H1 (cell line): ENCODE measurements around the gene CCDC15. TPM values are rescaled to one million over a fixed set of nuclear protein-coding genes. Genes with fewer than 3 reads are reported as not detected.

Experiments
- CTCF ChIA-PET: fragments of 300-600 bp; sonication (Branson Sonifier 250); formaldehyde crosslinking; loops from one replicate; lab custom pipeline; 2021; ENCODE audit not compliant: partially characterized antibody; lab: Charles Lee
- POLR2A ChIA-PET: fragments of 300-600 bp; sonication (Branson Sonifier 250); formaldehyde crosslinking; loops from one replicate; lab custom pipeline; 2021; ENCODE audit warnings: inconsistent platforms; ENCODE audit not compliant: partially characterized antibody; lab: Charles Lee
- DNase-seq, 2 experiments: peaks; one replicate each; pipeline versions ENCODE4 v3.0.0 to v3.0.0-alpha.2; 2010 to 2022; ENCODE audit warnings: low spot score in 2 of 2, low read depth in 1 of 2, mixed read lengths in 1 of 2
- FAIRE-seq: peaks from 2 replicates; lab custom pipeline; 2011; peaks lifted over from hg19 to GRCh38; lab: Jason Lieb, UNC
- H2AFZ ChIP-seq: 2 replicates; pipeline ENCODE4 v1.8.1; 2012; ENCODE audit warnings: low read length, inconsistent platforms
- H2AK5ac ChIP-seq: 2 replicates; pipeline ENCODE4 v1.6.1; 2013; ENCODE audit warnings: low read depth, low read length
- H2BK120ac ChIP-seq: replicated peaks from 2 replicates; pipeline ENCODE3; 2013; ENCODE audit warnings: low read depth, low read length, inconsistent platforms
- H2BK12ac ChIP-seq: 2 replicates; pipeline ENCODE4 v1.6.1; 2013; ENCODE audit warnings: low read depth, low read length
- H2BK15ac ChIP-seq: 2 replicates; pipeline ENCODE4 v1.6.1; 2013; ENCODE audit warnings: low read length
- H2BK20ac ChIP-seq: 2 replicates; pipeline ENCODE4 v1.6.1; 2013; ENCODE audit warnings: low read length
- H2BK5ac ChIP-seq: 2 replicates; pipeline ENCODE4 v1.6.1; 2013; ENCODE audit warnings: low read depth, low read length
- H3K14ac ChIP-seq: 2 replicates; pipeline ENCODE4 v1.6.1; 2013; ENCODE audit warnings: inconsistent platforms; ENCODE audit not compliant: insufficient read length
- H3K18ac ChIP-seq: 2 replicates; pipeline ENCODE4 v1.6.1; 2013; ENCODE audit warnings: low read length; ENCODE audit errors: extremely low read depth
- H3K23ac ChIP-seq: 2 replicates; pipeline ENCODE4 v1.6.1; 2013; ENCODE audit warnings: inconsistent platforms; ENCODE audit not compliant: insufficient read length
- H3K23me2 ChIP-seq: 2 replicates; pipeline ENCODE4 v1.6.1; 2013; ENCODE audit warnings: low read depth, low read length
- H3K27ac ChIP-seq: 2 replicates; pipeline ENCODE4 v1.6.1; 2011; ENCODE audit warnings: low read depth, low read length, inconsistent platforms
- H3K27me3 ChIP-seq, 4 experiments: replicated peaks in 1 of 4; 1 replicate in 1 of 4; 2 replicates in 3 of 4; pipeline versions ENCODE4 v1.6.1 to v1.8.1; 2011 to 2013; ENCODE audit warnings: low read length in 3 of 4, mild to moderate bottlenecking in 3 of 4, inconsistent platforms in 2 of 4, mixed read lengths in 2 of 4, moderate library complexity in 1 of 4; ENCODE audit not compliant: control insufficient read depth in 3 of 4, insufficient read depth in 3 of 4; ENCODE audit errors: extremely low read depth in 1 of 4
- H3K36me3 ChIP-seq, 4 experiments: 2 replicates each; pipeline versions ENCODE4 v1.6.1 to v1.8.1; 2011 to 2013; ENCODE audit warnings: mild to moderate bottlenecking in 4 of 4, low read length in 3 of 4, moderate library complexity in 2 of 4, control low read depth in 1 of 4, inconsistent platforms in 1 of 4; ENCODE audit not compliant: insufficient read depth in 4 of 4, control insufficient read depth in 2 of 4
- H3K4ac ChIP-seq: replicated peaks from 2 replicates; pipeline ENCODE3; 2013; ENCODE audit warnings: low read length, low read depth, mixed read lengths, inconsistent platforms; ENCODE audit not compliant: insufficient read length
- H3K4me1 ChIP-seq, 4 experiments: replicated peaks in 1 of 4; 1 replicate in 1 of 4; 2 replicates in 3 of 4; pipeline versions ENCODE4 v1.6.1 to v1.8.1; 2011 to 2013; ENCODE audit warnings: low read length in 3 of 4, inconsistent platforms in 2 of 4, mixed read lengths in 1 of 4; ENCODE audit not compliant: insufficient read depth in 4 of 4, control insufficient read depth in 3 of 4
- H3K4me2 ChIP-seq, 2 experiments: 2 replicates each; pipeline versions ENCODE4 v1.6.1 to v1.8.1; 2011 to 2013; ENCODE audit warnings: low read depth in 2 of 2, low read length in 2 of 2, control low read depth in 1 of 2, inconsistent platforms in 1 of 2, mild to moderate bottlenecking in 1 of 2; ENCODE audit not compliant: insufficient read depth in 1 of 2
- H3K4me3 ChIP-seq, 4 experiments: fragments of 200-600, 300-600 bp in 1 of 4; sonication (generic), shearing (Covaris generic), sonication (Bioruptor Twin) in 1 of 4; 2 replicates each; pipeline versions ENCODE4 v1.5.1 to v1.8.1; 2011 to 2016; ENCODE audit warnings: low read length in 4 of 4, low read depth in 3 of 4, control low read depth in 2 of 4, inconsistent platforms in 2 of 4, mild to moderate bottlenecking in 2 of 4, mixed read lengths in 1 of 4, moderate library complexity in 1 of 4; ENCODE audit not compliant: insufficient read depth in 2 of 4; ENCODE audit errors: extremely low read depth in 1 of 4
- H3K56ac ChIP-seq: replicated peaks from 2 replicates; pipeline ENCODE3; 2013; ENCODE audit warnings: low read depth, mild to moderate bottlenecking, mixed read lengths, low read length, inconsistent platforms; ENCODE audit not compliant: insufficient read length
- H3K79me1 ChIP-seq: 2 replicates; pipeline ENCODE4 v1.6.1; 2013; ENCODE audit warnings: low read depth, low read length, control low read depth
- H3K79me2 ChIP-seq, 2 experiments: 2 replicates each; pipeline versions ENCODE4 v1.6.1 to v1.8.1; 2012 to 2013; ENCODE audit warnings: low read length in 2 of 2, mild to moderate bottlenecking in 2 of 2, inconsistent platforms in 1 of 2; ENCODE audit not compliant: insufficient read depth in 2 of 2, control insufficient read depth in 1 of 2
- H3K9ac ChIP-seq, 4 experiments: replicated peaks in 1 of 4; 1 replicate in 1 of 4; 2 replicates in 3 of 4; pipeline versions ENCODE4 v1.6.1 to v1.8.1; 2011 to 2013; ENCODE audit warnings: low read depth in 3 of 4, low read length in 3 of 4, control low read depth in 2 of 4, mild to moderate bottlenecking in 2 of 4, moderate library complexity in 2 of 4, inconsistent platforms in 1 of 4; ENCODE audit errors: extremely low read depth in 1 of 4
- H3K9me3 ChIP-seq, 2 experiments: 2 replicates each; pipeline versions ENCODE4 v1.6.1 to v1.8.1; 2012 to 2013; ENCODE audit warnings: mild to moderate bottlenecking in 2 of 2, moderate library complexity in 2 of 2, control low read depth in 1 of 2, inconsistent platforms in 1 of 2, low read depth in 1 of 2, low read length in 1 of 2, mixed read lengths in 1 of 2; ENCODE audit not compliant: insufficient read depth in 2 of 2
- H4K20me1 ChIP-seq, 2 experiments: replicated peaks in 1 of 2; 2 replicates each; pipeline versions ENCODE3 to v1.8.1; 2011 to 2013; ENCODE audit warnings: inconsistent platforms in 2 of 2, low read length in 2 of 2, mild to moderate bottlenecking in 1 of 2; ENCODE audit not compliant: insufficient read depth in 2 of 2, control insufficient read depth in 1 of 2
- H4K5ac ChIP-seq: 2 replicates; pipeline ENCODE4 v1.6.1; 2013; ENCODE audit warnings: low read length, low read depth, mixed read lengths, inconsistent platforms; ENCODE audit not compliant: insufficient read length
- H4K8ac ChIP-seq: 2 replicates; pipeline ENCODE4 v1.8.0; 2013; ENCODE audit warnings: mild to moderate bottlenecking, moderate library complexity, low read length, inconsistent platforms; ENCODE audit not compliant: insufficient read depth; ENCODE audit errors: extremely low read depth
- H4K91ac ChIP-seq: replicated peaks from 2 replicates; pipeline ENCODE3; 2013; ENCODE audit warnings: low read length, mixed read lengths, inconsistent platforms; ENCODE audit not compliant: insufficient read length
- TBP ChIP-seq: IDR thresholded peaks from 2 replicates; pipeline ENCODE4 v1.6.1; 2011; ENCODE audit warnings: low read depth, low read length, improper control_type of control experiment
- WGBS, 2 experiments: shearing (Covaris generic) in 1 of 2; methylation state at CpG; one replicate each; pipeline versions ENCODE4 v1.1.6 to v1.1.7; 2013 to 2015; ENCODE audit warnings: low lambda C conversion rate in 2 of 2, mixed read lengths in 2 of 2, inconsistent platforms in 1 of 2, low coverage in 1 of 2, missing lambda C conversion rate in 1 of 2; ENCODE audit not compliant: insufficient replicate concordance in 2 of 2, insufficient coverage in 1 of 2, insufficient read length in 1 of 2; ENCODE audit errors: extremely low coverage in 1 of 2, missing lambda C conversion rate in 1 of 2; 5-methylcytosine and 5-hydroxymethylcytosine counted together
- polyA plus RNA-seq, 7 experiments: library from polyadenylated mRNA; depleted of rRNA in 3 of 7; stranded (reverse) in 5 of 7; unstranded in 2 of 7; fragments of >200 nt in 5 of 7; fragments of 200-250 nt in 2 of 7; gene quantifications; 1 replicate in 5 of 7; 2 replicates in 1 of 7; 4 replicates in 1 of 7; pipeline versions ENCODE4 v1.2.1 to v1.2.3, GENCODE V29; 2011 to 2013; ENCODE audit warnings: missing spikeins in 2 of 7, mixed read lengths in 2 of 7
- total RNA-seq: library from RNA; stranded (reverse); fragmentation: NEBNext Ultra II Directional; extraction: Animal tissue kit (Norgen Biotek cat#: 25700); gene quantifications from 2 replicates; pipeline ENCODE4 v1.2.1, GENCODE V29; 2021

Gene CCDC15
- total and polyA plus RNA-seq, 2 of the 8 experiments (the other 6 are each of a cell fraction or from before 2014, with no cell fraction given): 1.5 to 3.1 TPM

GRCh38 chr11:124983674-124984511, 29.9 kb downstream of the CCDC15 start:
- Histone ChIP-seq H4K8ac (peak overlapping the region; percentile 51; the same call in 1 of the 2 replicates), H2BK5ac (no peak overlapping the region), H3K27me3 (no peaks in the 10 kb centered on the region), H3K79me2 (no peaks in the 10 kb centered on the region), H4K91ac (no peak overlapping the region), H3K23ac (no peak overlapping the region), H3K4me3 (no peak overlapping the region), H4K20me1 (no peaks in the 10 kb centered on the region), H2AK5ac (no peak overlapping the region), H2BK20ac (no peak overlapping the region), H3K56ac (no peak overlapping the region), H3K18ac (no peak overlapping the region), H2AFZ (no peak overlapping the region), H4K5ac (no peak overlapping the region), H3K4me2 (no peak overlapping the region), H3K14ac (no peak overlapping the region), H3K9me3 (no peaks in the 10 kb centered on the region), H2BK12ac (no peak overlapping the region), H3K27ac (no peak overlapping the region), H2BK120ac (no peak overlapping the region), H3K36me3 (peaks cover 0 to 2% (median 0%) of the 10 kb centered on the region in 4 experiments; a peak in 1 of 8 replicates), H3K23me2 (no peaks in the 10 kb centered on the region), H3K79me1 (no peaks in the 10 kb centered on the region), H3K9ac (no peak overlapping the region), H3K4me1 (no peaks in the 10 kb centered on the region), H3K4ac (no peak overlapping the region), H2BK15ac (no peak overlapping the region)
- no peak for DNase-seq
- WGBS, 2 experiments: 87% methylated on average over 17 of the region's 17 CpGs; no CpG with 5 or more reads in 1 of the 2 experiments
- ChIA-PET POLR2A (no interaction called here), CTCF (interaction anchor here (1.4 kb wide), 1 partner anchor 445 kb away, joined by 3 read pairs; no protein-coding TSS in a partner anchor)
- no peak for FAIRE-seq
- TF ChIP-seq TBP: no peak
